GM18519 (cell line): ENCODE results near the gene PACS2.

Experiments
- ATAC-seq: cut with Tn5 transposase; IDR thresholded peaks from one replicate; pipeline ENCODE4 v1.9.1; 2021; ENCODE audit warnings: mild to moderate bottlenecking, moderate library complexity; ENCODE audit not compliant: unreplicated experiment, low FRiP score

The PACS2 gene

DNA sequence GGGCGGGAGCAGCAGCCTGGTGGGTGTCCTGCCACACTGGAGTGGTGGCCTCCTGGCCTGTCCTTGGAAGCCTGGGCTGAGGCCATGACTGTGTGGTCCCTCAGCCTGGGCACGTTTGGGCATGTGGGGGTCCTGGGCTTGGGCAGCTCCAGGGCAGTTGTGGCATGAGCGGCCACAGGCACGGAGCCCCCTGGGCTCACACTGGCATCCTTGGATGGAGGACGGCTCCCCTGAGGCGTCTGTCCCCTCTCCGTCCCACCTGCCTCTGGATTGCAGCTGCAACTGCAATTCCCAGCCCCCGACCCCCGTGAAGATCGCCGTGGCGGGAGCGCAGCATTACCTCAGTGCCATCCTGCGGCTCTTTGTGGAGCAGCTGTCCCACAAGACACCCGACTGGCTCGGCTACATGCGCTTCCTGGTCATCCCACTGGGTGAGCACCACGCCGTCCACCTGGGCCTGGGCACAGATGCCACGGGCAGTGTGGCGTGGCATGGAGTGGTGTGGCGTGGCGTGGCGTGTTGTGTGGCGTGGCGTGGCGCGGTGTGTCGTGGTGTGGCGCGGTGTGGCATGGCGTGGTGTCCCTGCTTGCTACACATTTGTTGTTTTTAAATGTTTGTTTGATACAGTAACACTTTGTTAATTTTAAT, 68.7 kb downstream of the PACS2 start:
- ATAC-seq, result no peak

- no peak for ATAC-seq
Measured at GRCh38 chr14:105384041-105384557, 69.6 kb downstream of the PACS2 start.

DNA sequence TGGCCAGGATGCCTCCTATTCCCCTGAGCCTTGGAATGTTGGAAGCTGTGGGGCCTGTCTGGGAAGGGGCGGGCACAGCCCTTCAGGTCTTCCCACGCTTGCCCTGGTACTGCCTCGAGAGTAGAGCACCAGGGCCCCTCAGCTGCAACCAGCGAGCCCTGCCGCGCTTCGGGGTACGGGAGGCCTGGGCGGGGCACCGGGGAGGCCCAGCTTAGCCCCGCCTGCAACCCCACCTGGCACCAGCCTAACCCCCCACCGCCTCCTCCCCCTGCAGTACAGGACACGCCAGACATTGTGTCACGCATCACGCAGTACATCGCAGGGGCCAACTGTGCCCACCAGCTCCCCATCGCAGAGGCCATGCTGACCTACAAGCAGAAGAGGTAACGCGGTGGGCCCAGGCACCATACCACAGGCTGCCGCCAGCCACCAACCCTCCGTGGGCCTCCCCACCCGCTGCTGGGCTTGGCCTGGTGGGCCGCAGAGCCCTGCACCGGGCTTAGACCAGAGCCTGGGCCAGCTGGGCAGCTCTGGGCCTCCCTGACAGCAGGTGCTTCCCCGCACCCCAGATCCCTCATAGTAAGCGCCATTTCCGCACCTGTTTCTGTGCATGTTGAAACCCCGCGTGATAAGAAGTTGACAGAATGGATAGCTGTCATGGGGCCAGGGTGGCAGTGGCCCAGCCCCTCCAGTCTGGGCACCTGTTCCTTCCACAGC, 70.2 kb downstream of the PACS2 start:
- ATAC-seq, result no peak

- no peak for ATAC-seq
Measured at GRCh38 chr14:105385322-105385637, 70.7 kb downstream of the PACS2 start.

DNA sequence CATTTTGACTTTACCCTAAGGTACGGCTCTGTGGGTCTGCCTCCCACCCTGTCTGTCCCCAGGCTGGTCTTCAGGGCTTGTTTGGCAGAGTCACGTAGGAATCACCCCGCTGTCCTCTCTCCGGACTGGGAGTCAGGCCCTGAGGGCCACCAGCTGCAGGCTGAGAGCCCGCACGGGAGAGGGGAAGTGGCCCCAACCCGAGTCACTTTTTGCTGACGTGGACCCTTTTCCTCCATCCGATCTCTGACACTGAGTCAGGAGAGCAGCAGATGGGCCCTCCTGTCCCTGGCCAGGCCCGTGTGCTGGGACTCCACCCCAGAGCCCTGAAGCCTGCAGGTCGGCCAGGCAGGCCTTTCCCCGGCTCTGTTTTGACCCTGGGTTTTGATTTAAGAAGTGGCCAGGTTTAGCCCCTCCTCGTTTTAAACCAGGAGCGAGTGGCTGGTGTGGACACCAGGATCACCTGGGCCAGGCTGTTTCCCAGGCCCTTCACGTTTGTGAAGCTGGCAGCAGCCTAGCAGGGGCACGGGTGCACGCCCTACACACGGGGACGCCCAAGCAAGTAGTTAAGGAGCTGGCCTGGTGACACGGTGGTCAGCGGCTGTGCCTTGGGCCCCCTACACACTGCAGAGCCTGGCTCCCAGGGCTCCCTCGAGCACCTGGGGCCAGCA, 71.3 kb downstream of the PACS2 start:
- ATAC-seq, result no peak

GRCh38 chr14:105386581-105387529, 72.3 kb downstream of the PACS2 start:
- no peak for ATAC-seq

- no peak for ATAC-seq
Measured at GRCh38 chr14:105387530-105387922, 73.0 kb downstream of the PACS2 start.

- no peak for ATAC-seq
Measured at GRCh38 chr14:105388110-105388951, 73.8 kb downstream of the PACS2 start.

DNA sequence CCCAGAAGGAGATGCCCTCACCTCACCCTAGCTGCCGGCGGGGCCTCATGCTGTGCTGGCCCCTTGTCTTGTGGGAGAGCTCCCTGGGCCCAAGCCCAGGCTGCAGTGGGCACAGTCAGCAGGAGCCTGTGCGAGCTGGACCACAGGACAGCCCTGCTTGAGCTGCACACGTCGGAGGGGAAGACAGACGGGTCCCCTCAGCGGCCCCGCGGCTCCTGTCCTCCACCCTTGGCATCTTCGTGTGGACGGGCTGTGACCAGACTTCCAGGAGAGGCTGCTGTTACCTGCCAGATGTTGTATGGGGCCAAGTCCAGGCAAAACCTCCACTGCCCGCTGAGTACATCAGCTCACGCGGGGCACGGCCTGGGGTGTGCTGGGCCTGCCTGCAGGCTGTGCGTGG, 74.4 kb downstream of the PACS2 start:
- ATAC-seq, result no peak

GRCh38 chr14:105389534-105389933, 75.0 kb downstream of the PACS2 start:
- ATAC-seq, result no peak

DNA sequence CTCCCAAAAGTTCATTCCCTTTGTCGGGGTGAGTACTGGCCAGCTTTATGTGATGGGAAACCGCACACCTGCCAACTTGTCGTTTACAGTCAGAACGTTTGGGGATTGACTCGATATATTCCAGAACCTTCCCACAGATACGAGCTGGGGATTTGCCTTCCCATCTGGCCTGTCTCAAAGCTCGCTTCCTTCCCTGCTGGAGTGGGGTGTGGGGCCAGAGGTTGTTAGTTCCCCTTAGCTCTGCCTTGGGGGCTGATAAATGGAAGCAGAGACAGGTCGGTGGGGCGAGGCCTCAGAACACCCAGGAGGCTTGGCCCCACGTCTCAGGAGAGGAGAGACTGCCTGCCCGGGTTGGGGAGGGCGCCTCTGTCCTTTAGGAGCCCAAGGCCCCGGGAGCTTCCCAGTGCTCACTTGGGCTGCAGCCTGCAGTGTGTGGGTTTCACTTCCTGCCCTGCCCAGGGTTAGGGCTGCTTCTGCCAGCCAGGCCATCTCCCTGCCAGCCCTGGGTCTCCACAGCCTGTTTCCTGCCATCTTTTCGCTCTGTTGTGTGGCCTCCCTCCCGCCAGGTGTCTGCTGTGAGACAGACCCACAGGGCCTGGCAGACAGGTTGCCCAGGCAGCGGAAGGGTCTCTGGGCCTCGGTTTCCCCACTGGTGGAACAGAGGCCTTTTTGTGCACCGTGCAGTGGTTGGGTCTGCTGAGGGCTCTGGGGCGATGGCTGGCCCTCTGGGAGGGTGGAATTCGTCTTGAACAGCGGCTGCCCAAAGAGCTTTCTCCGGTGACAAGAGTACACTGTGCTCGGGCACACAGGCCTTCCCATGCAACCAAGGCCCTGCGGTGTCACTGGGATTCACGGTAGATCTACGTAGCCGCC, 75.7 kb downstream of the PACS2 start:
- no peak for ATAC-seq

DNA sequence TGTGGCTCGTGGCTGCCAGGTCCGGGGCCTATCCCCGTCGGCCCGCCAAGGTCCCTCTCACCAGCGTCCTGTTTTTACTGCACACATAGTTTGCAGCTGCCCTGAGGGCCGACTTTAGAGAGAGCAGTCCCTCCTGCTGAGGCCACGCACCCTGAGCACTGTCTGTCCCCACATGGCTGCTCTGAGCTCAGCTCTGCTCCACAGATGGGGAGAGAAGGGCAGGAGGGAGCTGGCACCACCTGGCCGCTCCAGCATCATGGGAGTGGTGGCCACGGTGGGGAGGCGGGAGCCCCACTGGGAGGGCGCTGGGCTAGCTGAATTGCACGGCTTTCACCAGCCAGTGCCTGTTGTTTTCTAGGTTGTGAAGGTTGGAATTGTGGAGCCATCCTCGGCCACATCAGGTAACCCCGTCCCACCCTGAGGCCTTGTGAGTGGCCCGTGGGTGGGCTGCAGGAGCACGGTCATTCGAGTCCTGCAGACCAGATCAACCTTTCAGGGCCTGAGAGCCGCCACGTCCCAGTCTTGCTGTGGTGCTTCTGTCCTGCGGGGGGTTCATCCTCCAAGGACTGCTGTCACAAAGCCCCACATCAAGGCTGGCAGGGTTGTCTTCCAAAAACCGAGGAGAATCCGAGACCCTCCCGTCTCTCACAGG, 76.4 kb downstream of the PACS2 start:
- ATAC-seq, result no peak

DNA sequence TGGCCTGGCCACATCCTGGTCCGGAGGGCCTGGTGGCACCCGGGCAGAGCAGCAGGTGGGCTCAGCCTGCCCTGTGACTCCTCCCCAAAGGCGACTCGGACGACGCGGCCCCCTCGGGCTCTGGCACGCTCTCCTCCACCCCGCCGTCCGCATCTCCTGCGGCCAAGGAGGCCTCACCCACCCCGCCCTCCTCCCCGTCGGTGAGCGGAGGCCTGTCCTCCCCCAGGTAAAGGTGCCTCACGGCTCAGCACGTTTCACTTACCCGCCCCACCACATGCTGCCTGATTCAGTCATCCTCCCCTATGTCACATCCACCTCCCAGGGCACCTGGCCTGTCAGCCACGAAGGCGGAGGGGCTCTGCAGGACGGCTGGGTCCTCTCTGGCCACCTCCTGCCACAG, 77.0 kb downstream of the PACS2 start:
- ATAC-seq, result no peak

DNA sequence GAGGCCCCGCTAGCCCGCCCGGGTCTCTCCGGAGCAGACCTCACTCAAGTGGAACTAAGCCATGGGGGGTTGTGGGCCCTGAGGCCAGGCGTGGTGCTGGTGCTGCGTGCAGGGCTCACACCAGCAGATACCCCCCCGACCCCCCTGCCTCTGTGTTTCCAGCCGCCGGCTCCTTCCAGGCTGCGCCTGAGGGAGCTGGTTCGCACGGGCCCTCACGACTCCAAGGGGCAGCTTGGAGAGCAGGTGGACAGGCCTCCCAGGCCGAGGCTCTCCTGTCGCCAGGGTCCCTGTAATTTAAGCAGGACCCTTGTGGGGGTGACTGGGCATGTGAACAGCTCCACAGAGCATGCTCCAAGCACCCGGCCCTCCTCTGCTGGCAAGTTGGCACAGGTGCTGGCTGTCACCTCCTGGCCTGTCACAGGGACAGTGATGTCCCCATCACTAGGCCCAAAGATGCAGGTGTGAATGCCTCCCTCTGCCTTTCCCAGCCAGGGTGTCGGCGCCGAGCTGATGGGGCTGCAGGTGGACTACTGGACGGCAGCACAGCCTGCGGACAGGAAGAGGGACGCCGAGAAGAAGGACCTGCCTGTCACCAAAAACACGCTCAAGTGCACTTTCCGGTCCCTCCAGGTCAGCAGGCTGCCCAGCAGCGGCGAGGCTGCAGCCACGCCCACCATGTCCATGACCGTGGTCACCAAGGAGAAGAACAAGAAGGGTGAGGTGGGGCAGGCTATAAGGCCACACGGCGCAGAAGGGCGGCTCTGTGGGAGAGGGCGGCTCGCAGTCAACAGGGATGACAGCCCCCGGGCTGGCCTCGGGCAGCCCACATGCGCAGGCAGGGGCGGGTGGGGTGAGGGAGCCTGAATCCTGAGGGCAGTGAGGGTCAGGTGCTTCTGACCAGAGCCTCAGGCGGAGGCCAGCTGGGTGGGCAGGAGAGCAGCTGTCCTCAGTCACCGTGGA, 77.9 kb downstream of the PACS2 start:
- no peak for ATAC-seq

DNA sequence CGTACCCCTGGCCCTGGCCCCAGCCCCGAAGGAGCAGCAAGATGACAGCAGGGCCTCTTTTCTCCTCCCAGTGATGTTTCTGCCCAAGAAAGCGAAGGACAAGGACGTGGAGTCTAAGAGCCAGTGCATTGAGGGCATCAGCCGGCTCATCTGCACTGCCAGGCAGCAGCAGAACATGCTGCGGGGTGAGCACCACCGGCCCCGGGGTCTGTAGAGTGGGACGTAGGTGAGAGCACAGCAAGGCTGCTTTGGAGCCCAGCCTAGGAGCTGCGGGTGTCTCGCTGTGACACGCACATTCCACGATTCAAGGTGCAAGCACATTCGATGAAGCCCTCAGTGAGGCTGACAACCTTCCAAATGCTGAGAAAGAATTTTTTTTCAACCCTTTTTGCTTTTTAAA, 78.6 kb downstream of the PACS2 start:
- no peak for ATAC-seq

GRCh38 chr14:105394714-105395537, 80.4 kb downstream of the PACS2 start:
- ATAC-seq, result no peak

- ATAC-seq, result no peak
Measured at GRCh38 chr14:105395538-105395854, 80.9 kb downstream of the PACS2 start.
